Upper lobe of left lung (tissue), 4 donors: ENCODE data around the gene PQBP1.

Experiments used
- POLR2A ChIP-seq, 4 donors: fragments of 450-650 bp; IDR thresholded peaks; one replicate each; pipeline ENCODE4 v1.5.1; 2016 to 2017; ENCODE audit warnings: antibody characterized with exemption in 4 of 4, mild to moderate bottlenecking in 2 of 4
- TF ChIP-seq, protein P1 (sequence below), 6 experiments: fragments of 450-650 bp in 4 of 6; fragments of 200-600 bp in 2 of 6; sonication (generic) in 2 of 6; IDR thresholded peaks; one replicate each; pipeline ENCODE4 v1.5.1; 2016 to 2019; ENCODE audit warnings: antibody characterized with exemption in 6 of 6

DNA sequence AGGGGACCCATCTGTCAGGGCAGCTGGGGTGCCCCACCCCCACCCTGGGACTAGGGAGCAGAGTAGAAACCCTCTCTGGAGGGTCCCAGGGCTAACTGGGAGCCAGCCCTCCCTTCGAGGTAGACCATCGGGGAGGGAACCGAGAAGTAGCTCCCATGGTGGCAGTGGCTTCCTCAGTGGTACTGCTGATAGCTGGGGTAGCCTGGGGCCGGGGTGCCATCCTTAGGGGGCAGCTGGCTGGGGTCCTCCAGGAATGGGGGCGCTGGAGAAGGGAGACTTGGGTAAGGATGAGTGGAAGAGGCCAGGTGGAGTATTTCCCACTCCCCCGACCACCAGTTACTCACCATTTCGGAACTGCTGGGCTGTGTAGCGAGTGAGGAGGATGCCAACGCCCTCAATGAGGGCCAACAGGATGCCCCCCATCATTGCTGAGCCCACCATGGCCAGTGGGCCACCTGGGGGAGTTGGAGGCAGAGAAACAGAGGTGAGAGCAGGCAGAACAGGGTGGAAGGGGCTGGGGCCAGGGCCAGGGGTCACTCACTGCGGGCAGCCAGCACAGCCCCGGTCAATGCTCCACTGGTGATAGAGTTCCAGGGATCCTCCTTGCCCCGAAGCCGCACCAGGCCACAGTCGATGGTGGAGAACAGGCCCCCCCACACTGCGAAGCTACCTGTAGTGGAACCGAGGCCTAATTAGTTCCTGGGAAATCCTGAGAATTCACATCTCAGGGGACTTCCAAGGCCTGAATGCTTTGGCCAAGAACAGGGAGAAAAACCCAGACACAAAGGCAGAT, 4.0 kb upstream of the PQBP1 start:
- TF ChIP-seq, protein P1, sequence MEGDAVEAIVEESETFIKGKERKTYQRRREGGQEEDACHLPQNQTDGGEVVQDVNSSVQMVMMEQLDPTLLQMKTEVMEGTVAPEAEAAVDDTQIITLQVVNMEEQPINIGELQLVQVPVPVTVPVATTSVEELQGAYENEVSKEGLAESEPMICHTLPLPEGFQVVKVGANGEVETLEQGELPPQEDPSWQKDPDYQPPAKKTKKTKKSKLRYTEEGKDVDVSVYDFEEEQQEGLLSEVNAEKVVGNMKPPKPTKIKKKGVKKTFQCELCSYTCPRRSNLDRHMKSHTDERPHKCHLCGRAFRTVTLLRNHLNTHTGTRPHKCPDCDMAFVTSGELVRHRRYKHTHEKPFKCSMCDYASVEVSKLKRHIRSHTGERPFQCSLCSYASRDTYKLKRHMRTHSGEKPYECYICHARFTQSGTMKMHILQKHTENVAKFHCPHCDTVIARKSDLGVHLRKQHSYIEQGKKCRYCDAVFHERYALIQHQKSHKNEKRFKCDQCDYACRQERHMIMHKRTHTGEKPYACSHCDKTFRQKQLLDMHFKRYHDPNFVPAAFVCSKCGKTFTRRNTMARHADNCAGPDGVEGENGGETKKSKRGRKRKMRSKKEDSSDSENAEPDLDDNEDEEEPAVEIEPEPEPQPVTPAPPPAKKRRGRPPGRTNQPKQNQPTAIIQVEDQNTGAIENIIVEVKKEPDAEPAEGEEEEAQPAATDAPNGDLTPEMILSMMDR (IDR thresholded peaks at IDR 0.05) = no peak
- no peak for TF ChIP-seq POLR2A (IDR thresholded peaks at IDR 0.05)
